Muscle layer of duodenum (tissue), 2 donors: Measurements from ENCODE around the gene DET1.
"Not testable (repeated sequence)": the region's sequence is repeated elsewhere in the genome, so short reads cannot be mapped to it uniquely, and the experiment has no call there.

Source experiments
- H3K27ac ChIP-seq: one replicate; pipeline ENCODE4 v1.7.0; 2013; ENCODE audit warnings: mild to moderate bottlenecking, low read length
- H3K27me3 ChIP-seq: one replicate; pipeline ENCODE4 v1.7.0; 2013; ENCODE audit warnings: low read depth, mild to moderate bottlenecking, control low read depth, low read length
- H3K36me3 ChIP-seq, 2 donors: one replicate each; pipeline ENCODE4 v1.7.0; 2013; ENCODE audit warnings: low read length in 2 of 2, control low read depth in 1 of 2, mild to moderate bottlenecking in 1 of 2; ENCODE audit not compliant: insufficient read depth in 2 of 2, control insufficient read depth in 1 of 2
- H3K4me1 ChIP-seq, 2 donors: one replicate each; pipeline ENCODE4 v1.7.0; 2013; ENCODE audit warnings: low read length in 2 of 2, mild to moderate bottlenecking in 2 of 2, control low read depth in 1 of 2, moderate library complexity in 1 of 2; ENCODE audit not compliant: insufficient read depth in 2 of 2, control insufficient read depth in 1 of 2
- H3K4me3 ChIP-seq, 2 donors: one replicate each; pipeline ENCODE4 v1.7.0; 2013; ENCODE audit warnings: low read length in 2 of 2, low read depth in 1 of 2, mild to moderate bottlenecking in 1 of 2
- H3K9me3 ChIP-seq, 2 donors: one replicate each; pipeline ENCODE4 v1.7.0; 2013; ENCODE audit warnings: low read length in 2 of 2, control low read depth in 1 of 2, mild to moderate bottlenecking in 1 of 2; ENCODE audit not compliant: control insufficient read depth in 1 of 2
- donor health status: healthy.

The DET1 gene

GRCh38 chr15:88539441-88539840 is 7.0 kb downstream of the DET1 start:
- Histone ChIP-seq H3K36me3 (peaks cover 0 to under 1% of the 10 kb centered on the region in 2 donors), H3K4me1 (peaks cover 0 to 18% of the 10 kb centered on the region in 2 donors), H3K9me3 (peaks cover 0 to 2% of the 10 kb centered on the region in 2 donors)

GRCh38 chr15:88538972-88539371 is 7.5 kb downstream of the DET1 start:
- H3K9me3 ChIP-seq: peaks cover 0 to 3% of the 10 kb centered on the region in 2 donors
- H3K36me3 ChIP-seq: peaks cover 0 to 5% of the 10 kb centered on the region in 2 donors
- no peaks in the 10 kb centered on the region for H3K27me3 ChIP-seq
- no peak overlapping the region for H3K4me3 ChIP-seq
- H3K27ac ChIP-seq: no peak overlapping the region
- peaks cover 0 to 18% of the 10 kb centered on the region in 2 donors for H3K4me1 ChIP-seq

More at GRCh38 chr15:88539441-88539840, 7.0 kb downstream of the DET1 start:
- no peaks in the 10 kb centered on the region for H3K27me3 ChIP-seq
- H3K4me3 ChIP-seq: no peak overlapping the region
- H3K27ac ChIP-seq: no peak overlapping the region

GRCh38 chr15:88537591-88538317 is 8.7 kb downstream of the DET1 start:
- H3K27ac ChIP-seq: no peak overlapping the region
- no peaks in the 10 kb centered on the region for H3K27me3 ChIP-seq
- peaks cover 0 to 3% of the 10 kb centered on the region in 2 donors for H3K9me3 ChIP-seq

GRCh38 chr15:88535607-88536313 is 10.7 kb downstream of the DET1 start:
- H3K27ac ChIP-seq: no peak overlapping the region
- H3K27me3 ChIP-seq: no peaks in the 10 kb centered on the region
- H3K9me3 ChIP-seq: peaks cover 0 to 3% of the 10 kb centered on the region in 2 donors
- peaks cover 7 to 13% of the 10 kb centered on the region in 2 donors for H3K36me3 ChIP-seq
- no peaks in the 10 kb centered on the region for H3K4me1 ChIP-seq
- H3K4me3 ChIP-seq: no peak overlapping the region

More at GRCh38 chr15:88537591-88538317, 8.7 kb downstream of the DET1 start:
- H3K4me3 ChIP-seq: no peak overlapping the region
- H3K36me3 ChIP-seq: peaks cover 0 to 5% of the 10 kb centered on the region in 2 donors
- H3K4me1 ChIP-seq: peaks cover 0 to 8% of the 10 kb centered on the region in 2 donors

GRCh38 chr15:88535100-88535499 is 11.4 kb downstream of the DET1 start:
- Histone ChIP-seq H3K27ac (no peak overlapping the region), H3K27me3 (no peaks in the 10 kb centered on the region), H3K4me3 (no peak overlapping the region), H3K9me3 (peaks cover 0 to 3% of the 10 kb centered on the region in 2 donors), H3K4me1 (no peaks in the 10 kb centered on the region), H3K36me3 (peaks cover 14 to 19% of the 10 kb centered on the region in 2 donors)

- Histone ChIP-seq H3K36me3 (peaks cover 21 to 29% of the 10 kb centered on the region in 2 donors), H3K27ac (no peak overlapping the region), H3K4me3 (no peak overlapping the region), H3K9me3 (peaks cover 0 to 3% of the 10 kb centered on the region in 2 donors), H3K27me3 (no peaks in the 10 kb centered on the region), H3K4me1 (no peaks in the 10 kb centered on the region)
Observed at GRCh38 chr15:88533376-88533775, 13.1 kb downstream of the DET1 start.

- Histone ChIP-seq H3K27me3 (no peaks in the 10 kb centered on the region), H3K36me3 (peaks cover 44 to 53% of the 10 kb centered on the region in 2 donors), H3K9me3 (no peaks in the 10 kb centered on the region), H3K4me3 (no peak overlapping the region), H3K27ac (no peak overlapping the region), H3K4me1 (no peaks in the 10 kb centered on the region)
Observed at GRCh38 chr15:88529021-88529630, 17.4 kb downstream of the DET1 start.

GRCh38 chr15:88526247-88526879 is 20.1 kb downstream of the DET1 start:
- no peaks in the 10 kb centered on the region for H3K9me3 ChIP-seq
- H3K36me3 ChIP-seq: peaks cover 43 to 50% of the 10 kb centered on the region in 2 donors
- no peak overlapping the region for H3K4me3 ChIP-seq
- H3K27me3 ChIP-seq: no peaks in the 10 kb centered on the region
- no peaks in the 10 kb centered on the region for H3K4me1 ChIP-seq
- H3K27ac ChIP-seq: no peak overlapping the region

- no peaks in the 10 kb centered on the region for H3K4me1 ChIP-seq
- peaks cover 34 to 41% of the 10 kb centered on the region in 2 donors for H3K36me3 ChIP-seq
- H3K27ac ChIP-seq: no peak overlapping the region
- H3K9me3 ChIP-seq: no peaks in the 10 kb centered on the region
- no peak overlapping the region for H3K4me3 ChIP-seq
- no peaks in the 10 kb centered on the region for H3K27me3 ChIP-seq
Observed at GRCh38 chr15:88525418-88525817, 21.1 kb downstream of the DET1 start.

- H3K27me3 ChIP-seq, H3K9me3 ChIP-seq, H3K27ac ChIP-seq, H3K4me3 ChIP-seq, H3K4me1 ChIP-seq: not testable (repeated sequence)
- peaks cover 24 to 28% of the 10 kb centered on the region in 2 donors for H3K36me3 ChIP-seq
Observed at GRCh38 chr15:88524094-88524493, 22.4 kb downstream of the DET1 start.

- H3K27me3 ChIP-seq: no peaks in the 10 kb centered on the region
- H3K4me1 ChIP-seq: no peaks in the 10 kb centered on the region
- H3K9me3 ChIP-seq: no peaks in the 10 kb centered on the region
- H3K4me3 ChIP-seq: no peak overlapping the region
- no peak overlapping the region for H3K27ac ChIP-seq
- H3K36me3 ChIP-seq: peaks cover 6% of the 10 kb centered on the region in 2 donors
Observed at GRCh38 chr15:88518903-88519302, 27.6 kb downstream of the DET1 start.
